GM10847 (cell line): ENCODE data around the gene OTULIN.

Experiments
- POLR2A ChIP-seq: IDR thresholded peaks from 2 replicates; pipeline ENCODE4 v1.6.1; 2011; ENCODE audit not compliant: insufficient read length; ENCODE audit errors: extremely low read depth

The OTULIN gene

GRCh38 chr5:14700478-14701436 lies 36.2 kb downstream of the OTULIN start:
- no peak for TF ChIP-seq POLR2A

DNA sequence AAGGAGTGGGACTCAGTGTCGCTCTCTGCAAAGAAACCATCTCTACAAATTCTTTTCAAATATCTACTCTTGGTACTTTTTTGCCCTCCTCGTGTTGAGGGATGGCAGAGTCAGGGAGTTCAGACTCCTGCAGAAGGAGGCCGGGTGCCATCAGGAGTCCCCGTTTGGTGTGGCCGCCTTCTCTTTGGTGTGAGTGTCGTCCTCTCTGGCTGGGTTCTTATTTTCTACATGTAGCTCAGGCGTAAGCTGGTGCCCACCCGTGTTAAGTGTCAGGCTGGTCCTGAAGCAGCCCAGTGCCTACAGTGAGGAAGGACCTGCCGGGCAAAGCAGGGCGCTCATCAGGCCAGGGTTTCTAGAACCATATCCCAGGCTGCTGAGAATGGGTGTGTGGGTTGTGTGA lies 37.0 kb downstream of the OTULIN start:
- TF ChIP-seq POLR2A, result no peak

DNA sequence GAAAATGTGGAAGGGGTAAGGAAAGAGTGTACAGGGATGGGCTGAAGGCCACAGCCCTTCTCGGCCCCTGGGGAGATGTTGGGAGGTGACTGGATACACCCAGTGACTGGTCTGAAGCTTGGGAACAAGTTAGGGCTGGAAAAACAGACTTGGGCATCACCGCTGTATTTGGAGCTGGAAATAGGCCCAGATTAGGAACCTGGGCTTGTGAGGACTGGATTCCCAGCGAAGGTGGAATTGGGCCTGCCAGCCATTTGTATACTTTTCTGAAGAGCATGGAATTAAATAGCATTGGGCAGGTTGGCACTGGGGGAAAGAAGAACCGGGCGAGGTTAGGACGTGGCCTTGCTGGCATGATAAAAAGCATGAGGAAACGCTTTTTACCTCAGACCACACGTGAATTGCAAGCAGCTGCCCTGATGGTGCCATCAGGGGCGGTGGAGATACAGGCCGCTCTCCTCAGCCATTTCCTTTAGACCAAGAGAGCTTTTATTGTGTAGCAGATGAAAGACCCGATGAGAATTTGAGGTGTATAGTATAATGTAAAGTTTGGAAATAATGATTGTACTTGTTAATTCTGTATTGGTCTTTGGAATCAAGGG lies 37.8 kb downstream of the OTULIN start:
- no peak for TF ChIP-seq POLR2A

- no peak for TF ChIP-seq POLR2A
These were observed 41.0 kb downstream of the OTULIN start for GRCh38 chr5:14705556-14705955.

GRCh38 chr5:14706615-14707021 lies 42.1 kb downstream of the OTULIN start:
- TF ChIP-seq POLR2A, result no peak

DNA sequence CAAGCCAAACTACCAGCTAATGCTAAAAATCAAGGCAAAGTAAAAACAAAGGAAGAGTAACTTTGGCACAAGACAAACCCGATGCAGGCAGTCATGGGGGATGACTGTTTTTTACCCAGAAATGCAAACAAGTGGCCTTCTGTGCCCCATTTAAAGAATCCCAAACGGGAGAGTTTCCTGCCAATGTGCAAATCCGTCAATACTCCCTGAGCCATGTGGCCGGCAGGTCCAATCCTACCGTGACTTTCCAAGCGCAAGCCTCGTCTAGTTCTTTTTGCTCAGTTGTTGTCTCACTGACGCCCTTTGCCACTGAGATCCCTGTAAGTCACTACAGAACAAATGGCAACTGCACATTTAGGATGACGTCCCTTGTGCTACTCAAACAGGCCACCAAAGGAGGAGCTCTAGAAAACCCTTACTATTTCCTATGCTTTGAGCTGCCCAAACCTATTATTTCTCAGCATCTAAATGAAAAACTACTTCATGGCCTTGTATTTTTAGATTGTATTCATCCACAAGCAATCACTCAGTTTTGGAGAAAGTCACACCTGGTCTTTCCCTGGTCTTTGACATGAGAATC lies 43.4 kb downstream of the OTULIN start:
- TF ChIP-seq POLR2A, result no peak

- TF ChIP-seq POLR2A, result no peak
These were observed 44.0 kb downstream of the OTULIN start for GRCh38 chr5:14708551-14708950.

- TF ChIP-seq POLR2A, result no peak
These were observed 45.9 kb downstream of the OTULIN start for GRCh38 chr5:14710313-14710994.

- TF ChIP-seq POLR2A, result no peak
These were observed 47.6 kb downstream of the OTULIN start for GRCh38 chr5:14712131-14712530.

GRCh38 chr5:14712666-14713065 lies 48.1 kb downstream of the OTULIN start:
- no peak for TF ChIP-seq POLR2A

DNA sequence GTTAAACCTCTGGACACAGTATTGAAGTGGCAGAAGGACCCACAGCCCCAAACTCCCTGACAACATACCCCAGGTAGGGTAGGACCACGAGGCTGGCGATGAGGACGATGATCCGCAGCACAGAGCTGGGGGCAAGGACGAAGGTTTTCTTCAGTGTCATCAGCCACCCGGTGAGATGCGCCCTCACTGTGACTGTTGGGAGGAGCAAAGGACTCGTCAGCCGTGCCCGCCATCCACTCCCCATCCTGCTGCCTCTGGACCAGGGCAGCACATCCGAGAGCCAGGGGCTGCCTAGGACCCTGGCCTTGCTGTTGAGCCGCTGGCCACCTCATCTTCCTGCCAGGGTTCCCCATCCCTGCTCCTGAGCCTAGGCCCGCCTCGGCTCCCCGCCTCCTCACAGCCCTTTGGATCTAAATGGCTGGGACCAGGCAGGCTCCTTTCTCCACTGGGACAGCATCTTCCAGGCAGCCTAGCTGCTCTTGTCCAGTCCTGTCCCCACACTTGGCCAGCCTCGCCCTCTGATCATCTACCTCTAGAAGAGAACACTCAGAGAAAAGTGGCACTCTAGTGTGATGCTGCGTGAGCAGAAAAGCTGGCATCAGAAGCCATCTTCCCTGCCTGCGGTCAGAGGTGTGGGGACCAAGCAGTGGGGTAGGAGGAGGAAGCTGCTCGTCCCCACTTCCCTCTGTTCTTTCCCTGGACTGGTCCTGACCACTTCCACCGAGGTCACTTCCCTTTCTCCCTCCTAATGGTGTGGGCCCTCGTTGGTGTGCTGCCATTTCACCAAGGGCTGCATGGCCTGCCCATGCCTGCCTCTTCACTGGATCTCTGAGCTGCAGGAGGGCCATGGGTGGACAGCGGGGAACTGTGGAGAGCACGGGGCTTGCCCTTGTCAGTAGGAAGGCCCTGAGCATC lies 49.2 kb downstream of the OTULIN start:
- TF ChIP-seq POLR2A, result no peak

DNA sequence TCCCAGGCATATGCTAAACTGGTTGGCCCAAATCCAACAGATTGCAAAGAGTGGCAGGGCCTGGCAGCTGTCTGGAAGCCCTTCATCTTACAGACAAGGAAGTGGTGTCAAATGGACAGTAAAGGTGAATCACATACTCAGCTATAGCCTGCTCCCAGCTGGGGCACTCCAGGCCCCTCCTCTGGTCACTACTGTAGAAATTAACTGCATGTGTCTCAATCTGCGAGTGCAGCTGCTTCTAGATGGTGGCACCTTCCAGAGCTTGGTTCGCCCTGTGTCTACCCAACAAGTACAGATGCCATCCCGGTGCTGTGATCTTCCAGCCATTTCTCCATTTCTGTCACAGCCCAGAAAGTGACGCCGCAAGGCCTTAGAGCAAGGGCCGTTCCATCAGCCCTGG lies 50.2 kb downstream of the OTULIN start:
- TF ChIP-seq POLR2A, result no peak

DNA sequence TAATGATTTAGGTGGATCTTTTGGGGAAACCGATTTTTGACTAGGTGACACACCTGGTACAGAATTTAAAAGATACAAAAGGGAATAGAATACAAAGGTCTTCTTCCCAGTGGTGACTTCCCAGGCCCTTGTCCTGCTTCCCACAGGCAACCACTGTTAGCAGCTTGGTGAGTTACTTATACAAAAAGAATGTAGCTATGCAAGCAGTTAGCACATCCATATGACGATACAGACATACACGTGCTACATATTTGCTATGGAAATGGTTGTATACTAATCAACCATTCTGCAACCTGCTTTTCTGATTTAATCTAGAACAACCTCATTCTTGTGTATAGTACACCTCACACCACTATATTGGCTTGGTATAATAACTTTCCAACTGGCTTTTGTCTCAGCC lies 51.0 kb downstream of the OTULIN start:
- no peak for TF ChIP-seq POLR2A

DNA sequence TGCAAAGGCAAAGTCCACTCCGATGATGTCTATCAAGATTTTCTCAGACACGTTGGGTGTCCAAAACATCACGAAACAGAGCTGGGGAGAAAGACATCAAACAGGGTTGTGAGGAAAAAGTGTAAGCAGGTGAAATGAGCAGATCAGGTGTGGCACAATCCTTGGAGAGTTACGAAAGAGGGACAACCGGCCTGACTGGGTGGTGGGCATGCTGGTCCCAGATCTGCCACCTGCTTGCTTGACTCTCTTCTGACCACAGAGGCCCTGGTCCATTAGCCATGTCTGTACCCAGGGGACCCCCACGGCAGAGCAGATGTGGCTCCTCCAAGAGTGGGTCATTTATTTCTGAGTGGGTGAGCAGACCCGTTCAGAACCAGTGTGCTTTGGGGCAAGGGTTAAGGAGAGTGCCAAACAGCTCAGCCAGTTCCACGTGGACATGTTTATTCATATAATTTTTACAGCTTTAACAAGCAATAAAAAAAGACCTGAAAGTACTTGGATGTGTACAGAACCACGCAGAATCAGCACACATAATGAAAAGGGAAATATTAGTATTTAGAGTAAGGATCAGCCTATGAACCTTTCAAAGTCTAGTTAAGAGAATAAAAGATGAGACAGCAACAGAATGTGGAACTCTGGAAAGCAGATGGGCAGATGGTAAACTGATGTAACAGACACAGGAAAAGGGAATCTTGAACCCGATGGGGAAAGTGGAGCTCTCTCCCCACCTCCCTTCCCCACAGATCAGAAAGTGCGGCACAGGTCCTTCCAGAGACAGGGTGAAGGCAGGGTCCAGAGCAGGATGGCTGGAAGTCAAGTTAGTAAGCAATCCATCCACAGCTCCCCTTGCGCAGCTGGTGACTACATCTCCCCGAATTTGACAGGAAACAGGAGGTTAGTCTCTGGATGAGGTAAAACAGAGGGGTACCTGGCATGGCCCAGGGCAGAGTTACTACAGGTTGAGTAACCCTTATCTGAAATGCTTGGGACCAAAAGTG lies 52.5 kb downstream of the OTULIN start:
- no peak for TF ChIP-seq POLR2A

DNA sequence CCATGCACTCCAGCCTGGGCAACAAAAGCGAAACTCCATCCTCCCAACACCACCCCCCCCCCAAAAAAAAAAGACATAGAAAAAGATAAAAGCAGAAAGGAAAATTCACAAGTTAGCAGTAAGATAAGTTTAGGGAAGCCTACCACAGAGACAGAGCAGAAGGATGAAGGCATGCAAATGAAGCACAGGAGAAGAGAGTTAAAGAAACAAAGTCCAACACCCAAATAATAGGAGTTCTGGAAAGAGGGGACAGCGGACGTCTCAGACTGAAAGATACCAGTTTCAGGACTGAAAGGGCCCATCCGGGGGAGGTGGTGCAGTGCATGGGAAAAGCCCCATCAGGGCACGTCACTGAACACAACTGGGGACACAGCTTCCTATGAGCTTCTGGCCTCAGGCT lies 54.3 kb downstream of the OTULIN start:
- TF ChIP-seq POLR2A, result no peak
